GM18867 (cell line): ENCODE measurements around the gene TUBA1A.
A peak's percentile ranks its signal among the peaks of the same experiment; 100 is the strongest.
"Not testable (repeated sequence)": the region's sequence is repeated elsewhere in the genome, so short reads cannot be mapped to it uniquely, and the experiment has no call there.

Experiments
- ATAC-seq: cut with Tn5 transposase; IDR thresholded peaks from one replicate; pipeline ENCODE4 v1.9.1; 2021; ENCODE audit warnings: mild to moderate bottlenecking, moderate library complexity; ENCODE audit not compliant: unreplicated experiment

The TUBA1A gene

DNA sequence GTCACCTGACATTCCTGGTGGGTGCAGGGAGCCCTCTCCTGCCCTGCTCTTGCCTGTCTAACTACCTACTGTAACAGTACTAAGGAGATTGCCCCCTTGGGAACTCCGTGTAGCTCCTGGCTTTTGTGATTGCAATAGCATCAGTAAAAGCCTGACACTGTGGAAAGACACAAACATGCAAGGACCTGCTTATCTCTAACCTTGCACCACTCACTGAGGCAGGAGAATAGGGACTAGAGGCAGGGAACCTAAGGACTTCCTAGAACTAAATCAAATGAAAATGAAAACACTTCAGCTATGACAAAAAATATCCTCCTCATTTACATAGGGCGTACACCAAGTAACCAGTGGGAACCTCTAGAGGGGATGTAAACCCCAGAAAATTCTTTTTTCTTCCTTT is 28.5 kb downstream of the TUBA1A start:
- ATAC-seq: peak; percentile 58

DNA sequence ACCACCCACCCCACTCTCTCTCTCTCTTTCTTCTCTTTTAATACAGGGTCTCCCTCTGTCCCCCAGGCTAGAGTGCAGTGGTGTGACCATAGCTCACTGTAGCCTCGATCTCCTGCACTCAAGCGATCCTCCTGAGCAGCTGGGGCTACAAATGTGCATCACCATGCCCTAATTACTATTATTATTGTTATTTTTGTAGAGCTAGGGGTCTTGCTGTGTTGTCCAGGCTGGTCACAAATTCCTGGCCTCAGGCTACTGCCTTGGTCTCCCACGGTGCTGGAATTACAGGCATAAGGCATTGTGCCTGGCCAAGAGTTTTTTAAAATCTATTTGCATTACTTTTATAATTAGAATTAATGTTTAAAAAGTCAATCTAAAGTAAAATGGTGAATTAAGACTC is 34.7 kb downstream of the TUBA1A start:
- ATAC-seq: no peak

DNA sequence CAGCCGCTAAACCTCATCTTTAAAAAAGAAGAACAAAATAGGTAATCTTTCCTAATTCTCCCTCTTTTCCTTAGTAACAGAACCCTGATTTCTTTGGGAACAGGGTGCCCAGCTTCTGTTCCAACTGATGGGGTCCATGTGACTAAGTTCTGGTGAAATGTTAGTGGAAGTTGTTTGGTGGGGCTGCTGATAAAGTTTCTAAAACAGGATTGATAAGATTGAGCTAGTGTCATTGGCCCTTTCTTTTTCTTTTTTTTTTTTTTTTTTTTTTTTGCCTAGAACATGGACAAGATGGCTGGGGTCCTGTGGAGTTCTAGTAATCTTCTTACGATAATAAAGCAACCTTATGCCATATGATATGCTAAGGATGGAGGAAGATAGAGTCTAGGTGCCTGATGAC is 41.5 kb downstream of the TUBA1A start:
- ATAC-seq: no peak

DNA sequence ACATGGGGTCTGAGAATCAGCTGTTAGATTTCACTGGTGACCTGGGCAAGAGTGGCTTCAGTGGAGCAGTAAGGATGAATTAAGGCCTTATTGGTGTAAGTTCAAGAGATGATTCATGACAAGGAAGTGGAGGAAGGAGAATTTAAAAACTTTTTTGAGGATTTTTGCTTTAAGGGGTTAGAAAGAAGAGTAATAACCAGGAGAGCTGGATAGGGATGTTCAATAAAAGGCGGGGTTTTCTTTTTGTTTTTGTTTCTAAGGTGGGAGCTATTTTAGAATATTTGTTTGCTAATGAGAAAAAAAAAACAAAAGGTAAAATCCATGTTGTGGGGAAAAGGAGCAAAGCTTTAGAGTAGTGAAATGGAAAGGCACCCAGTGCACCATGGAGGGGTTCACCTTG is 42.5 kb downstream of the TUBA1A start:
- ATAC-seq: no peak

DNA sequence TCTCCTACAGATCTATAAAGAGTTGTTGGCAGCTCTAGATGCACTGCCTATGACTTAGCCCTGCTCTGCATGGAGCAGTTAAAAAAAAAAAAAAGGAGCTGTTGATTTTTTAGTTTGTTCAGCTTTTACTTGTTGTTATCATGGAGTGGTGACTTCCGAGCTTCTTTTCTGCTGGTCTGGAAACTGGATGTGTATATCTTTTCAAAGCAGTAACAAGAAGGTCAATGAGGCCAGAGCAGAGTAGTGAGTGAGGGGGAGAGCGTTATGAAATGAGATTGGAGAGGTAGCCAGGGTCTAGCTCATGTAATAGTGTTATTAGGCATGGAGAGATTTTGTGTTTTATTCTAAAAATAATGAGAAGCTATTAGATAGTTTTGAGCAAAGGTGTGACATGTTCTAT is 44.5 kb downstream of the TUBA1A start:
- no peak for ATAC-seq

DNA sequence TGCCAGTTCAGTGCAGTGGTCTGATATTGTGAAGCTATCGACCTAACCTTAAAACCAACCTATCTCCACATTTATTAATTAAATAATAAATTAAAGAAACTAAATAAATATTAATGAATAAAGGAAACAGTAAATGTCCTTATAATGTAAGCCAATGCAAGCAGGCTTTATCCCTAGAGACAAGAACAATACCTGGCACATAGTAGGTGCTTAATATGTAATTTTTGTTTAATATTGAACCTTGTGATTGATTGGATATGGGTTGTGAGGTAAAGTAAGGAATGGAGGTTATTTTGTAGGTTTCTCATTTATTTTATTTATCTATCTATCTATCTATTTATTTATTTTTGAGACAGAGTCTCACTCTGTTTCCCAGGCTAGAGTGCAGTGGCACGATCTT is 49.9 kb downstream of the TUBA1A start:
- ATAC-seq: no peak

DNA sequence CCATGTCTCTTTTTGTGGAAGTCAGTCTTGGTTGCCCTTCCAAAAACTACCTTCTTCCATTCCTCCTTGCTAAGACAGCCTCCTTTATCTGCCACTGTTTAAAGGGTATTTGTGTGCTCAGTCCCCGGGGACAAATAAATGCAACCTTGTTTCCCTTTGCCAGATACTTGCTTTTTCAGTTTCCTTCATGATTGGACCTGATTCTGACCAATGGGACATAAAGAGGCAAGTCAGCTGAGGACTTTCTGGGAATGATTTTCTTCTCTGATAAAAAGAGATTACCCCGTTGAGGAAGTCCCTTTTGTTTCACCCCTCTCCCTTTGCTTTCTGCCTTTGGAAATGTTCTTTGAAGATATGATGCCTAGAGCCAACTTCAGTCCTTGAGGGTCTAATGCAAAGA is 50.3 kb downstream of the TUBA1A start:
- no peak for ATAC-seq

DNA sequence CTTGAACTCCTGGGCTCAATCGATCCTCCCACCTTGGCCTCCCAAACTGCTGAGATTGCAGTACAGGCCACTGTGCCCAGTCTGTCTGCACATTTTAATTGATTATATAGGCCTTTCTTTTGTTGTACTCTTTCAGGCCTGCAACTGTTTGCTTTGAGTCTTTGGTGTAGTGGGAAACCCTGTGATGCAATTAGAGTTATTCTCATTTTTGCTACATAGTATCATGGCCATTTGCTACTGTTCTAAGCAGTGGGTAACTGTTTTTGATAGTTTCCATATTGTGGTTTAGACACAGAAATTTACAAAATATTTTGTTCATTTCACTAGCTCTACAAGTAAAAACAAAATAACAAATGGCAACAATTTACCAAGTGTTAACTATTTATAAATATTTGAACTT is 51.4 kb downstream of the TUBA1A start:
- ATAC-seq: no peak

DNA sequence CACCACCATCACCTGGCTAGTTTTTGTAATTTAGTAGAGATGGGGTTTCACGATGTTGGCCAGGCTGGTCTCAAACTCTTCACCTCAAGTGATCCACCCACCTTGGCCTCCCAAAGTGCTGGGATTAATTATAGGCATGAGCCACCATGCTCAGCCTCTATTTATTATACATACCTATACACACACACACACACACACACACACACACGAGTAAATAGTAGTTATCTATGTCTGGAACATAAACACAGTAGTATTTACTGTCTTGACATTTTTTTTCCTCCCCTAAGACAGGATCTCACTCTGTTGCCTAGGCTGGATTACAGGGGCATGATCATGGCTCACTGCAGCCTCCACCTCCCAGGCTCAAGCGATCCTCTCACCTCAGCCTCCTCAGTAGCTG is 51.9 kb downstream of the TUBA1A start:
- ATAC-seq: not testable (repeated sequence)
